ENCODE results near the gene OR5K1. TPM values are rescaled to one million over a fixed set of nuclear protein-coding genes. Genes with fewer than 3 reads are reported as not detected.

OR5K1 gene
- polyA plus RNA-seq, 1 experiment = not detected

- Histone ChIP-seq H3K27ac (ENCODE audit: low read depth, low read length) (no peak overlapping the region), H3K27me3 (ENCODE audit: control insufficient read depth, insufficient read depth, low read length) (no peaks in the 10 kb centered on the region), H3K9me3 (ENCODE audit: control insufficient read depth, insufficient read depth, low read length) (no peaks in the 10 kb centered on the region), H3K4me3 (ENCODE audit: low read depth, low read length) (no peak overlapping the region)
- DNase-seq (ENCODE audit: low read depth, low spot score) = no peak
- POLR2A ChIA-PET = no interaction called here
- no peak for TF ChIP-seq CTCF (IDR thresholded peaks at IDR 0.05; ENCODE audit: low read depth, low read length)
- CTCF ChIA-PET = no interaction called here
These were observed 17.0 kb upstream of the OR5K1 start for GRCh38 chr3:98445949-98446406.

GRCh38 chr3:98449606-98450193, 13.3 kb upstream of the OR5K1 start:
- no peaks in the 10 kb centered on the region for H3K27me3 ChIP-seq (ENCODE audit: control insufficient read depth, insufficient read depth, low read length)
- TF ChIP-seq CTCF (IDR thresholded peaks at IDR 0.05; ENCODE audit: low read depth, low read length) = no peak
- no peak for DNase-seq (ENCODE audit: low read depth, low spot score)
- ChIA-PET CTCF (no interaction called here), POLR2A (no interaction called here)
- H3K9me3 ChIP-seq (ENCODE audit: control insufficient read depth, insufficient read depth, low read length) = no peaks in the 10 kb centered on the region
- H3K4me3 ChIP-seq (ENCODE audit: low read depth, low read length) = no peak overlapping the region
- no peak overlapping the region for H3K27ac ChIP-seq (ENCODE audit: low read depth, low read length)

DNA sequence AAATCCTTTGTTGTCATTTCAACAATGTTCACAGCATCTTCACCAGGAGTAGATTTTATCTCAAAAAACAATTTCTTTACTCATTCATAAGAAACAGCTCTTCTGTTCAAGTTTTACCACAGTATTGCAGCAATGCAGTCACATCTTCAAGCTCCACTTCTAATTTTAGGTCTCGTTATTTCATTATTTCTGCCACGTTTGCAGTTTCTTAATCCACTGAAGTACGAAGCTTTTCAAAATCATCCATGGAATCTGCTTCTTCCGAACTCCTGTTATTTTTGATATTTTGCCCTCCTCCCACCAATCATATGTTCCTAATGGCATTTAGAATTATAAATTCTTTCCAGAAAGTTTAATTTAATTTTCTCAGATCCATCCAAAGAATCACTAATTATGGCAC, 12.6 kb upstream of the OR5K1 start:
- no peak for DNase-seq (ENCODE audit: low read depth, low spot score)
- H3K4me3 ChIP-seq (ENCODE audit: low read depth, low read length) = no peak overlapping the region
- no peaks in the 10 kb centered on the region for H3K9me3 ChIP-seq (ENCODE audit: control insufficient read depth, insufficient read depth, low read length)
- H3K27ac ChIP-seq (ENCODE audit: low read depth, low read length) = no peak overlapping the region
- no peaks in the 10 kb centered on the region for H3K27me3 ChIP-seq (ENCODE audit: control insufficient read depth, insufficient read depth, low read length)
- CTCF ChIA-PET = no interaction called here
- TF ChIP-seq CTCF (IDR thresholded peaks at IDR 0.05; ENCODE audit: low read depth, low read length) = no peak
- POLR2A ChIA-PET = no interaction called here

GRCh38 chr3:98453827-98454226, 9.2 kb upstream of the OR5K1 start:
- POLR2A ChIA-PET = no interaction called here
- Histone ChIP-seq H3K9me3 (ENCODE audit: control insufficient read depth, insufficient read depth, low read length) (no peaks in the 10 kb centered on the region), H3K4me3 (ENCODE audit: low read depth, low read length) (no peak overlapping the region), H3K27ac (ENCODE audit: low read depth, low read length) (no peak overlapping the region), H3K27me3 (ENCODE audit: control insufficient read depth, insufficient read depth, low read length) (no peaks in the 10 kb centered on the region)
- no peak for TF ChIP-seq CTCF (IDR thresholded peaks at IDR 0.05; ENCODE audit: low read depth, low read length)
- no peak for DNase-seq (ENCODE audit: low read depth, low spot score)
- CTCF ChIA-PET = interaction anchor here (1.6 kb wide), 1 partner anchor 110 kb away, joined by 3 read pairs; no protein-coding TSS in a partner anchor

DNA sequence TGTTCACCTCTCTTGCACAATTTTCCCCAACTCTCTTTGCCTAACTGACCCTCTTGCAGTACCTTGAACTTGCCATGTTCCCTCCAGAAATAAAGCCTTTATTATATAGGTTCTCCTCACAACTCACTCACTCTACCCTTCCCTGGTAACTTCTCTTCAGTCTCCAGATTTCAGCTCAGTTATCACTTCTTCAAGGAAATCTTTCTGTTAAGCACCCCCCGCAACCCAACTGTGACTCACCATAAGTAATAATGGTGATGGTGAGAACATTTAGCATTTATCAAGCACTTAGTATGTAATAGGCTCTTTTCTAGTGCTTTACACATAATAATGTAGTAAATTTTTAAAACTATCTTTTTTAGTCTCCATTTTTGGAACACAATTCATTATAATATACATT, 8.1 kb upstream of the OR5K1 start:
- Histone ChIP-seq H3K27ac (ENCODE audit: low read depth, low read length) (no peak overlapping the region), H3K4me3 (ENCODE audit: low read depth, low read length) (no peak overlapping the region), H3K27me3 (ENCODE audit: control insufficient read depth, insufficient read depth, low read length) (no peaks in the 10 kb centered on the region), H3K9me3 (ENCODE audit: control insufficient read depth, insufficient read depth, low read length) (no peaks in the 10 kb centered on the region)
- no peak for TF ChIP-seq CTCF (IDR thresholded peaks at IDR 0.05; ENCODE audit: low read depth, low read length)
- CTCF ChIA-PET = interaction anchor here (1.6 kb wide), 1 partner anchor 111 kb away, joined by 3 read pairs; no protein-coding TSS in a partner anchor
- DNase-seq (ENCODE audit: low read depth, low spot score) = no peak
- POLR2A ChIA-PET = no interaction called here

Measured in AG04450 (cell line).